GM21390 (cell line): Measurements from ENCODE around the gene TXNDC12.
"Not testable (repeated sequence)": the region's sequence is repeated elsewhere in the genome, so short reads cannot be mapped to it uniquely, and the experiment has no call there.

Source experiments
- ATAC-seq: cut with Tn5 transposase; IDR thresholded peaks from one replicate; pipeline ENCODE4 v1.9.1; 2021; ENCODE audit not compliant: unreplicated experiment

The TXNDC12 gene

GRCh38 chr1:52055066-52055865, at the start of gene TXNDC12:
Gene TXNDC12, minus strand, starts transcription at chr1:52055191. Its CDS starts 95 bp downstream, at chr1:52055096.
- ATAC-seq, result peak; percentile 33

DNA sequence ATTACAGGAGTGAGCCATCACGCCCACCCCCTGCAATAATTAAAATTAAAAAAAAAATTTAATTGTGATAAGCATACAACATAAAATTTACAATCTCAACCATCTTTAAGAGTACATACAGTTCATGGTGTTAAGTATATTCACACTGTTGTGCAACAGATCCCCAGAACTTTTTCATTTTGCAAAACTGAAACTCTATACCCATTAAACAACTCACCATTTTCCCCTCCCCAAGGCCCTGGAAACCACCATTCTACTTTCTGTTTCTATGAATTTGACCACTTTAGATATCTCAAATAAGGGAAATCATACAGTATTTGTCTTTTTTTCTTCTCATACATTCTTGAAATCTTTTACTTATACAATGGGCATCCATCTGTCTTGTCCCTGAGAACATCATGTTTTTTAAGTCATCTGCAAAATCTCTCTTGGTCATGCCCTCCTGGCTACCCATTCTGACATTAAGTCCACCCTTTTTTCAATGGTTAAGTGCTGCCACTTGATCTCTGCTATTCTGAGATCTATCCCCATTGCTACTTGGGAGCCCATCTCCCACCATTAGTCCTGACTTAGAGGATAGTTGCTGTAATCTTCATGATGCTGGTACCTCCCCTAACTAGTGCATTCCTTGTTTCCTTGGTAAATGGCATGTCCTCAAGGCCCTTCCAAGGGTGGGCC, 47.5 kb upstream of the TXNDC12 start:
- no peak for ATAC-seq

DNA sequence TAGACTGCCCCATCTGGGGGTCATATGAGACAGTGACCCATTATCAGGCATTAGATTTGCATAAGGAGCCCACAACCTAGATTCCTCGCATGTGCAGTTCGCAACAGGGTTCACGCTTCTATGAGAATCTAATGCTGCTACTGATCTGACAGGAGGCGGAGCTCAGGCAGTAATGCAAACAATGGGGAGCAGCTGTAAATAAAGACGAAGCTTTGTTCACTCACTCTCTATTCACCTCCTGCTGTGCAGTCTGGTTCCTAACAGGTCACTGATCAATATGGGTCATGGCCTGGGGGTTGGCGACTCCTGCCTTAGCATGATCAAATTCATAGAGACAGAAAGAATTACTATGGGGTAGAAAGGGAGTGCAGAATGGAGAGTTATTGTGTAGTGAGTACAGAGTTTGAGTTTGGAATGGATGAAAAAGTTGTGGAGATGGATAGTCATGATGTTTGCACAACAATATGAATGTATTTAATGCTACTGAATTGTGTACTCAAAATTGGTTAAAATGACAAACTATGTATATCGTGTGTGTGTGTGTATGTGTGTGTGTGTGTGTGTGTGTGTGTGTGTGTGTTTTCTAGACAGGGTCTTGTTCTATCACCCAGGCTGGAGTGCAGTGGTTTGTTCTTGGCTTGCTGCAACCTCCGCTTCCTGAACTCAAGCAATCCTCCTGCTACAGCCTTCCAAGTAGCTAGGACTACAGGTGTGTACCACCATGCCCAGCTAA, 43.3 kb upstream of the TXNDC12 start:
- ATAC-seq, result no peak

DNA sequence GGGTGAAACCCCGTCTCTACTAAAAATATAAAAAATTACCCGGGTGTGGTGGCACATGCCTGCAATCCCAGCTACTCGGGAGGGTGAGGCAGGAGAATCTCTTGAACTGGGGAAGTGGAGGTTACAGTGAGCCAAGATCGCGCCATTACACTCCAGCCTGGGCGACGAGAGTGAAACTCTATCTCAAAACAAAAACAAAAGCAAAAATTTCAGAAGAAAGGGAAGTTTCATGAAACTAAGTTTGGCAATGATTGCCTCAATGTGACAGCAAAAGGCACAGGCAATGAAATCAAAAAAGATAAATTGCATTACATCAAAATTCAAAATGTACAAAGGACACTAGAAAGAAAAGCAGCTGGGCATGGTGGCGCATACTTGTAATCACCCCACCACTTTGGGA, 41.2 kb upstream of the TXNDC12 start:
- ATAC-seq, result no peak

DNA sequence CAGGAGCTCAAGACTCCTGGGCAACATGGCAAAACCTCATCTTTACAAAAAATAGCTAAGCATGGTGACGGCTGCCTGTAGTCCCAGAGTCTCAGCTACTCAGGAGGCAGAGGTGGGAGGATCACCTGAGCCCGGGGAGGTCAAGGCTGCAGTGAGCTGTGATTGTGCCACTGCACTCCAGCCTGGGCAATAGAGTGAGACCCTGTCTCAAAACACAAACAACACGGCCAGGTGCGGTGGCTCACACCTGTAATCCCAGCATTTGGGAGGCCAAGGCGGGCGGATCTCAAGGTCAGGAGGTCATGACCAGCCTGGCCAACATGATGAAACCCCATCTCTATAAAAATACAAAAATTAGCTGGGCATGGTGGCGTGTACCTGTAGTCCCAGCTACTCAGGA, 39.3 kb upstream of the TXNDC12 start:
- not testable (repeated sequence) for ATAC-seq

DNA sequence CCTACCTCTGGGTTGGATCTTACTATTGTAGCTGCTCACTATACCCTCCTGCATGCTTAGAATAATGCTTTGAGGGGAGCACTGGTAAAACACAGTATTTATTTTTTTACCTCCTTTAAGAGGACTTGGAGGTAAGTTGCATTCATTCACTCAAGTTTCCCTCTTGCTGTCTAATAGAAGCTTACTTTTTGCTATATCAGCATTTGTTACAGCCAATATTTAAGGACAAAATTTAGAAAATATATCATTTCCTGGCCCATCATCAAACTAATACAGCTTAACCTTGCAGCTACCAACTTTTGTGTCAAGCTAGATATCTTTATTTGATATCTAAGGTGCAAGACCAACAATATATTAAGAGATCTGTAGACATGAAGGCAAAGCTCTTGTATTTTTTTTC, 32.9 kb upstream of the TXNDC12 start:
- not testable (repeated sequence) for ATAC-seq

- ATAC-seq, result no peak
Observed at GRCh38 chr1:52080014-52080415, 25.0 kb upstream of the TXNDC12 start.

- not testable (repeated sequence) for ATAC-seq
Observed at GRCh38 chr1:52077277-52077676, 22.3 kb upstream of the TXNDC12 start.

DNA sequence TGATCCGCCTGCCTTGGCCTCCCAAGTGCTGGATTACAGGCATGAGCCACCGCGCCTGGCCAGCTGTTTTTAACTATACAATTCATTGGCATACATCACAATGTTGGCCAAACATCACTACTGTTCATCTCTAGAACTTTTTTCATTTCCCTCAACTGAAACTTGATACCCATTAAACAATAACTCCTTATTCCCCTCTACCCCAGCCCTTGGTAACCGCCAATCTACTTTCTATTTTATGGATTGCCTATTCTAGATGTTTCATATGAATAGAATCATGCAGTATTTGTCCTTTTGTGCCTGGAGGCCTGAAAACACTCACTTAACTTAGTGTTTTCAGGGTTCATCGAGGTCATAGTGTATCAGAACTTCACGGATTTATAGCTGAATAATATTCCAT, 17.3 kb upstream of the TXNDC12 start:
- no peak for ATAC-seq

GRCh38 chr1:52070704-52071103, 15.7 kb upstream of the TXNDC12 start:
- ATAC-seq, result no peak

DNA sequence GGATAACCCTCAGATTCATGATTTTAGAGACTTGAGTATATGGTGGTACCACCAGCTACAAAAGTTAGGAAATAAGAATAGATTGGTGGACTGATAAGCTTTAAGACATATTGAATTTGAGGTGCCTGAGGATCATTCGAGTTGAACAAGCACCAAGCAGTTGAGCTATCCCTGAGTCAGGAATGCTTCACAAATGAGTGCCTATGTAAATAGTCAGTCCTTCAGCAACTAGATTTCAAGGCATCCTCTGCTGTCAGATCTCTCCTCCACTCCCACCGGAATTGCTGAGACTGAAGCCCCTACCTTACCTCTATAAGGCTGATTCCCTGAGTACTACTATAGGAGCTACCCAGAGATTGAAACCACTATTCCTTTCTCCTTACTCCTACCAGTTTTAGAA, 8.2 kb upstream of the TXNDC12 start:
- ATAC-seq, result no peak

DNA sequence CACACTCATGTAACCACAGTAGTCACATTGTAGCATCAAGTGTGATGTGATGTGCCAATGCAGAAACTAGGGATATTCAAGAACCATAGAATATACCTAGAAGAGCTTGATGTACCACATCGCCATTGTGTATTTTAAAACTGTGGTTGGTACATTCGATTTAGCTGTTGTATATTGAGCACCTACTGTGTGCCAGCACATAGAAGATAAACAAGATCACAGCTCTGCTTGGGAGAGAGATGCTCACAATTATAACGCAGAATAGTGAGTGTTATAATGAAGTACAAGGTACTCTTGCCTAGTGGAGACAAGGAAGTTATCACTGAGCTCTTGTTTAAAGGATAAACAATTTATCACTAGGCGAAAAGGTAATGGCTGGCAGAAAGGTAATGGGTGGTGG, 5.8 kb upstream of the TXNDC12 start:
- ATAC-seq, result no peak

GRCh38 chr1:52059888-52060287, 4.9 kb upstream of the TXNDC12 start:
- no peak for ATAC-seq

GRCh38 chr1:52059321-52059720, 4.3 kb upstream of the TXNDC12 start:
- no peak for ATAC-seq

- no peak for ATAC-seq
Observed at GRCh38 chr1:52057876-52058415, 3.0 kb upstream of the TXNDC12 start.

DNA sequence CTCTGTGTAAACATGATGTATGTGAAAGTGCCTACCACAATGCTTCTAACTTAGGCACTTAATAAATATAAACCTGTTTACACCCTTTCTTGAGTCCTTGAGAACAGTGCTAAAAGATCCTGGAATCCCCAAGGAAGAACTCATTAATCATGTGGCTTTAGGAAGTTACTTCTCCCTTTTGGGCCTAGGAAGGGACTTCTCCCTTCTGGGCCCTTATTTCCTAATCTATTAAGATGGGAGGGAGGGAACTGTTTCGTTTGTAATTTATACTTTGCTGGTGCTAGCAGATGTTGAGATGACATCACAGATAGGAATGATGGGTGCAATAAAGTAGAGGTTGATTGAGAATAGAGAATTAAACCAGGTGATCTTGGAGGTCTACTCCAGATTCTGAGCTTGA, 2.3 kb upstream of the TXNDC12 start:
- ATAC-seq, result no peak

DNA sequence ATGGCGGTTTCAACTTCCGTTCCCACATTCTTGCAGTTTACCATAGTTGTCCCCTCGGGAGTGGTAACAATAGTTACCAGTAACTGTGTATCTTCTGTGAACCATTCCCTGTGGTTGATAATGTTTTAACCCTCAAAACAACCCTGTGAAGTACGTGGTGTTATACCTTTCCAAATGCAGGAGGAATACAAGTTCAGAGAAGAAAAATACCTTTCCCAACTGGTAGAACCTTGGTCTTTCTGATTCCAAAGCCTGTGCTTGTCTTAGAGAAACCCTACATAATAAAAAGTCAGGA, 1.9 kb upstream of the TXNDC12 start:
- ATAC-seq, result no peak

DNA sequence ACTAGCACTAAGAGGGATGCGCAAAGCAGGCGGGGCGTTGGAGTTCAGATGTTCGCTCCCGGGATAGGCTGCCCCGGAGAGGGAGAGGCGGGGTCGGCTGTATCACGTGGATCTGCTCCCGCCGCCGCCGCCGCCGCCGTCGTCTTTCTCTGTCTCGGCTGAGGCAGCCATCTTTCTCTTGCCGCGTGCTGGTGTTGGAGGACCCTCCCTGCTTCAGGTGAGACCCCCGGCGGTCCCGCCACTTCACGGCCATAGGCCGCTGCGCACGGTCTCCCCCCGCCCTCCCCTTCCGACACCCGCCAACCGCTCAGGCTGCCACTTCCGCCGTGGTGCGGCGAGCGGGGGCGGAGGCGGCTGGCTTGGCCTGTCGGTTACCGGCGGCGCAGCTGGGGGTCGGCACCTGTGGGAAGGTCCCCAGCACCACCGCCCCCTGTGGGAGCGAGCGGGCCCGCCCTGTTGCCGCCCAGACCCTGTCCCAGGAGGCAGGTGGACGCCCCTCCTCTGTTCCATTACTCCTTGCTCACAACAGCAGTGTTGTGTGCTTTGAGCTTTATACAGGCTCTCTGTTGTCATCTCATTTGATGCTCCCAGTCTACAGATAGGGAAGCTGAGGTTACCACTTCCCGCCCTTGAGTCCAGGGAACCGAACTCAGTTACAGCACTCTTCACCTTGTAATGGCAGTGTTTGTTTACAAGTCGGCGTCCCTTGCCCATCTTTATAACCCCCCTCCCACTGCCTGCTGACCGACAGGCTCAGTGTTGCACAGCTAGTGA, 1.4 kb upstream of the TXNDC12 start, which contains the start of gene BTF3L4:
TSS of gene BTF3L4 (plus strand) at position 133 of the 774 bp plus-strand sequence. CDS start 3,553 bp downstream, outside the sequence.
- ATAC-seq, result peak; percentile 77

- ATAC-seq, result no peak
Observed at GRCh38 chr1:52055866-52056162, 823 bp upstream of the TXNDC12 start.

DNA sequence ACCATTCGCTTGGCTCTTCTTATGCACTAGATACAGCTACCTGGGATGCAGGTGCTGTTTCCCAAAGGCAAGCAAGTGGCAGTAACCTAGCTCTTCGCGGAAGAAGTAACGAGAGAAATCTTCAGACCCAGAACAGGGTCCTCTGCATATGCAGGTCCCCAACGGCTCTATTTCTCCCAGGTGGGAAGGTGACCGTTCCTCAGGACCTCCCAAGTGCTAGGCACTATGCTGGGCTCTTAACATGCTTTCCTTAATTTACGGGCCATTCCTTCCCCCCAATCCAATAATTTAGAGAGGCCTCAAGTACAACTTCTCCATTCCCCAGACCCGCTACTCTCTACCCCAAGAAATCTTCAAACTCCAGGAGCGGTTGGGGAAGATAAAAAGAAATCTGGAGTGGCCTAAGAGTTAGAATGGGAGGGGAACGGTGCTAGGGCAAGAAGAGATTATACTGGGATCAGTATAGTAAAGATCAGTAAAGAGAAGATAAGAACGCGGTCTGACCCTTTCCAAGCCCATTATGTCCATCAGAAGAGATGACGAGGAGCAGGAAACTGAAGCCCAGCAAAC, 410 bp downstream of the TXNDC12 start:
- ATAC-seq, result no peak

DNA sequence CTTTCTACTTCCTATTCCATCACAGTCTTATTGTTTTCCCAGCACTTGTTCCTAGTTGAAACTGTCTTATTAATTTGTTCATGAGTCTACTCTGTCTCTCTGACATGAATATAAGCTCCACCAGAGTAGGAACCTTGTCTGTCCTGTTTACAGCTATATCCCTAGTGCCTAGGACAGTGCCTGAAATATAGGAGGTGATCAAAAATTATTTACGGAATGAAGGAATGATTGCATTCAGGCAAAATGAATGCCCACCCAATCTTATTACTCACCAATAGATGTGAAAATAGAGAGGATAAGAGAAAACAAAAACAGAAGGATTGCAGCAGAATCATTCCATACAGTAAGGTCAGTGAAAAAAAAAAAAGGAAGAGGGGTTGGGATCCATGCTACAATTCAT, 1.1 kb downstream of the TXNDC12 start:
- ATAC-seq, result no peak
